GM18499 (cell line): Measurements from ENCODE around the gene TRIM66.
A peak's percentile ranks its signal among the peaks of the same experiment; 100 is the strongest.

Source experiments
- ATAC-seq: cut with Tn5 transposase; IDR thresholded peaks from one replicate; pipeline ENCODE4 v1.9.1; 2021; ENCODE audit warnings: moderate number of reproducible peaks; ENCODE audit not compliant: insufficient read depth, unreplicated experiment

TRIM66 gene

DNA sequence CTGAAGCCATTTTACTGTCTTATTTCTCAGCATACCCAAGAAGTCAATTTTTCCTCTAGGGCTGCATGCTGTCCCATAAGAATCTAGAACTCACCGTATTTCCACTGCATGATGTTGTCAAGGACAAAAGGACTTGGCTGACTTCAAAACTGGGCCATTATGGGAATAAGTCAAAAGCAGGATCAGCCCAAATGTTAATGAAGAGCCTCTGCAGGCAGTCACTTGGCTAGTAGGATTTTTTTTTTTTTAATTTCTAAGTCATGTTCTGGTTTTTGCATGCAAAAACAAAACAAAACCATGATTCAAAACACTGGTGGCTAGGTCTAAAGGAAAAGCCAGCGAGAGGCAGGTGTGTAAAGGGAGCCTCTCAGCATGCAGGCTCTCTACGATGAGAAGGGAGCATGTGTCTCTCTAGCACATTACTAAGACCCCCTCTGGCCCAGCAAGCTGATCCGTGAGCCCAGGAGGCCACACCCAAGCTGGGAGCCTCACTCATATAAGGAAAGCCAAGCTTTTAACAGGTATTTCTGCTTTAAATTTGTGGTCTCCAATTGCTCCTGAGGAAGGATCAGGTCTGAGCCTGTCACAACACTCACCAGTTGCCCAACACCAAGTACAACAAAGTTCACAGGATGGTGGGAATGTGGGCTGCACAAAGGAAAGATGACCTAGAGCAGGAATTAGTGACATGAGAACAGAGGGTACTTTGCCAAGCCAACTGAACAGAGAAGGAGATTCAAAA, 67.0 kb downstream of the TRIM66 start:
- ATAC-seq: no peak

DNA sequence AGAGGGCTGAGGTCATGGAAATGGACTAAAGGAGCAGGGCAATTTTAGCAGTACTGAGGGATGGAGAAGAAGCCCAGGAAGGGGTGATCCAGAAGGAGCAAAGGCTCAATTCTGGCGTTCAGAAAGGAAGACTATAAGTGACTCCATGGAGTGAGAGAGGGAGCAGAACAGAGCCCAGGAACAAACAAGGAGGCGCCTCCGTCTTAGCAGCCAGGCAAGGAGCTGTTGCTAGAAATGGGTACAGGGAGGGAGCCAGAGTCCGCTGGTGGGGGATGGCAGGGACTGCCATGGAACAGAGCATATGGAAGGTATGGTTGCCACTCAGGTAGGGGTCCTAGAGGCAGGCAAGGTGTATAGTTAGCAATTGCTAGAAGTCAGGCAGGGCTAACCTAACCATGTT, 68.0 kb downstream of the TRIM66 start:
- no peak for ATAC-seq

DNA sequence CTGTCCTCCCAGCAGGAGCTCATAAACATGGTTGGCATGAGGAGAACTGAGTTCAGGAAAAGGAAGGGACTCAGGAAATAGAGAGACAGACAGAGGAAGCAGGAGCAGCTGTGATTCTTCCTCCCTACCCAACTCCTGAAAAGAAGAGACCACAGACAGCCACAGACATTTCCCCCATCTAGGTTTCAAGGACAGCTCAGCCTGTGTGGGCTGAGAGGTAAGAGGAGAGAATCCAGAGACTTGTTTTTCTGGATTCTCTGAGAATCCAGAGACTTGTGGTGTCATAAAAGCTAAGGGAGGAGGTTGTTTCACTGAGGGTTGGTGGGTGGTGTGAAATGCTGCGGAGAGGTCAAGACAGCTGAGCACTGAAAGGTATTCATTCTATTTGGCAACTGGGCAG, 69.4 kb downstream of the TRIM66 start:
- no peak for ATAC-seq

DNA sequence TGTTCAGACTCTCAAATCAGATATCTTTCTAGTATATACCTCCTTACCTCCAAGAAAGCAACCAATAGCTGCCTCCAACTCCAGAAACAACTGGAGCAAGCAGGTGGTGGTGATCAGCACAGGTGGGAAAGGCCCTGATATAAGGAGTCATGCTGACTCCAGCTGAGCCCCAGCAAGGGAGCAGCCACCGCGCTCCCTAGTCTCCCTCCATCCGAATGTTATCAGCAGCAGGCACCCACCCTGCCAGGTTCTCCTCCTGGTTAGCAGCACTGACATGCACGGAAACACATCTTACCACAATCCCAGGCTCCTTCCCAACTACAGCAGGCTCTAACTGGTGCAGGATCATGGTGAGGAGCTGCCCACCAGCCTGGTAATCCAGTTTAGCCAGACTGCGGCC, 69.9 kb downstream of the TRIM66 start:
- no peak for ATAC-seq

DNA sequence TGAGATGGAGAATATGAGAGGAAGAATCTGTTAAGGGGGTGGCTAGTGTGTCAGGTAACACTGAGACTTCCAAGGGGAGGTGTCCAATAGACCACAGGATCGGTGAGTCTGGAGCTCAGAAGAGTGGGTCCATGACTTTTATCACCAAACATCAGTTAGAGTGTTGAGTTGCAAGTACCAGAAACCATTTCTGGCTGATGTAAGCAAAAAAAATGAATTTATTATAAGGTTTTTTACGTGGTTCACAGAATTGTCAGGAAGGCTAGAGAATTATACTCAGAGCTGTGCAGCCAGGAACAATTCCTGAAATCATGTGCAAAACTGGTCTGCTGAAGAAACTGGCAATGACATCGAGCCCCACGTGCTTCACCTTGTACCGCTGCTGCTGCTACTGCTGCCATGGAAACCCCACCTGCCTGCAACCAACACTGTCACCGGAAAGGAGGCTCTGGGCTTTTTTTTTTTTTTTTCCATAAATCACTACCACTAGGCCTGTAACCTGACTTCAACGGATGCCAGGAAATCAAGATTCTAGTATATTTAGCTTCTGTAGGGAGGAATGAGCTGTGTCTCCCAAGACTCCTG, 71.8 kb downstream of the TRIM66 start:
- no peak for ATAC-seq

DNA sequence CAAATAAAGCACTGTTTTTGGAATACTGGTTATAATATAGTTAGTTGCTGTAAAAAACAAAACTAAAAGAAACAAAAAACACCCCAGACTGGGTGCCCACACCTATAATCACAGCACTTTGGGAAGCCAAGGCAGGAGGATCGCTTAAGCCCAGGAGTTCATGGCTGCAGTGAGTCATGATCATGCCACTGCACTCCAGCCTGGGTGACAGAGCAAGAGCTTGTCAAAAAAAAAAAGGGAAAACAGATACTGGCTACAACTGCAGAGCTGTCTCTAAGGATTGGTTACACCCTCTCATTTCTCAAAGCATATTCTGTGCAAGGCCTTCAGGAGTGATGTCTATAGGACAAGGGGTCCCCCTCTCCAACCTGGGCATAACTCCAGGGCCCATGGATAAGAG, 73.8 kb downstream of the TRIM66 start:
- ATAC-seq: no peak

DNA sequence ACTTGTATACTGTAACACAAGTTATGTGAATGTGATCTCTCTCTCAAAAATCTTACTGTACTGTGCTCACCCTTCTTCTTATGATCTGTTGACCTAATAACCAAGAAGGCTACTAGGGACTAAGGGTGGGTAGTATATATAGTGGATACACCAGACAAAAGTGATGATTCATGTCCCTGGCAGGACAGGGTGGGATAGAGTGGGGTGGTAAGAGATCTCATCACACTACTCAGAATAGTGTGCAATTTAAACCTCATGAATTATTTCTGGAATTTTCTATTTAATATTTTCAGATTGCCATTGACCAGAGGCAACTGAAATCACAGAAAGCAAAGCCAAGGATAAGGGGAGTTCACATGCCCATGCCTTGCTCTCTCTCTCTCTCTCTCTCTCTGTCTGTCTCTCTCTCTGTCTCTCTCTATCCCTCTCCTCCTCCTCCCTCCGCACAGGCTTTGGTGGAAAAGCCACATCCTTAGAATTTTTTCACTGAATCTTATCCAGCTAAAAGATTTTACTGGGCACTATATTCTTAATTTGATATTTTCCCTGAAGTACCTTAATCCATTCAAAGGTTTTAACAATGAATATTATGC, 76.4 kb downstream of the TRIM66 start:
- ATAC-seq: no peak

DNA sequence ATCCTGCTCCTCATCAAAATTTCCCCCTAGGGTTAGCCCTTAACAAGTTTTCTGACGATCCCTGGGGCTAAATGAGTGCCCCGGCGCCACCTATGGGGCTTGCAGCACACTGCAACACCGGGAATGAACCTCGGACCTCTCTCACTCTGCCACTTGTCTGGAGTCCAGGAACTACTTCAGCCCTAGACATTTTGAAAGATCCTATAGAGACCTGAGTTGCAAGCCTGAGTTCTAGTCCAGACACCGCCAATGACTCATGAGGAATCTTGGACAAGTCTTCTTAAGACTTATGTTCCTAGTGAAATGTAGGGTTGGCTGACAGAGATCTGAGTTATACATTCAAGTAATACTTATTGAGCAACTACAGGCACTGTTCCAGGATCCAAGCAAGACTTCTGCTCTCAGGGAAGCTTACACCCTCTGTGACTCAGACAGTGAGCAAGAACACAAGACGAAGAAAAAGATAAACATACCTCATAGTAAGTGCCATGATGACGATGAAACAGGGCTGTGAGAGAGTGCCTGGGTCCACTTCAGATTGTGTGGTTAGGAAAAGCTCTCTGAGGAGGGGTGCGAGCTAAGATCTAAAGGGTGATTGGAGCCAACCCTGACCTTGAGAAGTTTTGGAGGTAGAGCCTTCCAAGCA, 78.3 kb downstream of the TRIM66 start:
- no peak for ATAC-seq

DNA sequence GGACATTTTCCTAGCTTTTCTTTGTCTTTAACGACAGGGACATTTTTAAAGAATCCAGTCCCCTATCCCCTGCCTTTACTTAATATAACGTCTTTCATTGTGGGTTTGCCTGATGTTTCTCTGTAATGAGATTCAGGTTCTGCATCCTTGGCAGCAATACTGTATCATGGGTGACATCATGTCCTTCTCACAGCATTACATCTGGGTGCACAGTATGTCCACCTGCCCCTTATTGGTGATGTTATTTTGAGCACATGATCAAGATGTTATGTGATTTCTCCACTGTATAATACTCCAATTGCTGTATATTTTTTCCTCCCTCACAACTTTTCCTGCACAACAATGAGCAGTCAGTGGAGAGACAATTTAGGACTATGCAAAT, 78.8 kb downstream of the TRIM66 start:
- ATAC-seq: no peak

DNA sequence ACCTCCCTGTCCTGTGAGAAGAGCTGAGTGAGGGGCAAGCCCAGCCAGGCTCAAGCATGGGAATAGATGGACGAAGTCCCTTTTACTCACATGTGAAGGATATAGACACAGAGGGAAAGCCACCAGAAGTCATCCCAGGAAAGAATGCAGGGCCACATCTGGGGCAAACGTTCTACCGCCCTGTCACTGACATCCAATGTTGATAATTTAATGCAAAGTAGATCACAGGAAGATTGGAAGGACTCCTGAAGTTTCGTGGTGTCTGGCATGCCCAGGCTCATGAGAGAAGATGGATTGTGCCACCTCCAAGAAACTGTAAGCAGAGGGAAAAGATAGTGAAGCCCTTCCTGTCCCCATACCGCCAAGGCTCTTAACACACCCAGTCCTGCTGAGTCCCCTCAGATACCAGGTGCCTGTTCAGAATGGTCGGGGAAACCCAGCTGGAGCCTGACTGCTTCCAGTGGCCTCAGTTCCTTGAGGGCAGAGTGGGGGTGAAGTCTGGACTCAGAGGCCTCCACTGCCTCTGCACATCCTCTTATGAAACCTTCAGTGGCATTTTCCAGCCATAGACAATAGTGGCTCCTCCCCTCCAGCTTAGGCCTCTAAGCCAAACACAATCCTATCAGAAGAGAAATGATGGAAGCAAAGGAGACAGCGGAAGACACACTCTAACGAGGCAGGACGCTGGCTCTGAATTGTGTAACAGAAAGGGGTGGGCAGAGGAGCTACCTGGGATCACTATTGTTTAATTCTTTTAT, 80.9 kb downstream of the TRIM66 start:
- no peak for ATAC-seq

DNA sequence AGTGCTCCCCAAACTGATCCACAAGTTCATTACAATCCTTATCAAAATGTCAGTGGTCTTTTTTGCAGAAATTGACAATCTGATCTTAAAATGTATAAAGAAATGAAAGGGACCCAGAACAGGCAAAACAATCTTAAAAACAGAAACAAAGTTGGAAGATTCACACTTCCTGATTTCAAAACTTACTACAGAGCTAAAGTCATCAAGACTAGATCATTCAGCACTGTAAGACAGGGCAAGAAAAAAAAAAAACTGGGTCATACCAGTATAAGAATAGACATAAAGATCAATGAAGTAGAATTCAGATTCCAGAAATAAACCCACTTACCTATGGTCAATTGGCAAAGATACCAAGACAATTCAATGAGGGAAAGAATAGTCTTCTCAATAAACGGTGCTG, 84.0 kb downstream of the TRIM66 start:
- ATAC-seq: no peak

DNA sequence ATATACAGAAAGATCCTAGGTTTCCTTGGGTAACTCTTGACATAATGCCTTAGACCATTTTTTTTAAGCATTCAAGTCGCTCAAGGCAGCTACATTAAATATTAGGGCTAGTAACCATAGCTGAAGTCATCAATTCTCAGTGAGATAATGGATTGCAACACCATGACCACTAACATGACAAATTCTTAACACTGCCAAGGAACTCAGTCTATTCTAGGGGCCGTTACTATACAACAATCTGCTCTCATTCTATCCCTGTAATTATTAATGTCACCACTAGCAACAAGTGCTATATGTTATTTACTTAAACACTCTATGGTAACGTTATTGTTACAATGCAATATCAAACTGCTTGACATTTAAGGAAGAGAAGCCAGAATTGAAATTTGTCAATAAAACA, 85.3 kb downstream of the TRIM66 start:
- no peak for ATAC-seq

DNA sequence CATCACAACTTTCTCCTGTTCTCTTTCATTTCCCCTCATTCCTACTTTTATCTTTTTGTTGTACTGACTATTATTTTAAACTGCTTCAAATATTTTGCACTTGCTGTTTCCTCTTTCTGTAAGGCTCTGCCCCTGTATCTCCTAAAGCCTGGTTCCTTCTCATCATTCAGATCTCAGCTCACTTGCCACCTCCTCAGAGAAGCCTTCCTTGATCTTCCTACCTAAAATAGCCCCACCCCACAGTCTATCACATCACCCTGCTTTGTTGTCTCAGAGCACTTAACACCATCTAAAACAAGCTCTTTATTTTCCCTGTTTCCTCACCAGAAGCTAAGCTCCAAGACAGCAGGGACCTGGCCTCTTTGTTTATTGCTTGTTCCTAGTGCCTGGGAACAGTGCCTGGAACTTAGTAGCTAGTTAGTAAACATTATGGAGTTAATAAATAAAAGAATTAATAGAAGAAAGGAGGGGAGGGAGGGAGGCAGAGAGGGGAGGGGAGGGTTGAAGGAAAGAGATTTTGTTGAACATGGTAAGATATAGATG, 85.9 kb downstream of the TRIM66 start:
- no peak for ATAC-seq

DNA sequence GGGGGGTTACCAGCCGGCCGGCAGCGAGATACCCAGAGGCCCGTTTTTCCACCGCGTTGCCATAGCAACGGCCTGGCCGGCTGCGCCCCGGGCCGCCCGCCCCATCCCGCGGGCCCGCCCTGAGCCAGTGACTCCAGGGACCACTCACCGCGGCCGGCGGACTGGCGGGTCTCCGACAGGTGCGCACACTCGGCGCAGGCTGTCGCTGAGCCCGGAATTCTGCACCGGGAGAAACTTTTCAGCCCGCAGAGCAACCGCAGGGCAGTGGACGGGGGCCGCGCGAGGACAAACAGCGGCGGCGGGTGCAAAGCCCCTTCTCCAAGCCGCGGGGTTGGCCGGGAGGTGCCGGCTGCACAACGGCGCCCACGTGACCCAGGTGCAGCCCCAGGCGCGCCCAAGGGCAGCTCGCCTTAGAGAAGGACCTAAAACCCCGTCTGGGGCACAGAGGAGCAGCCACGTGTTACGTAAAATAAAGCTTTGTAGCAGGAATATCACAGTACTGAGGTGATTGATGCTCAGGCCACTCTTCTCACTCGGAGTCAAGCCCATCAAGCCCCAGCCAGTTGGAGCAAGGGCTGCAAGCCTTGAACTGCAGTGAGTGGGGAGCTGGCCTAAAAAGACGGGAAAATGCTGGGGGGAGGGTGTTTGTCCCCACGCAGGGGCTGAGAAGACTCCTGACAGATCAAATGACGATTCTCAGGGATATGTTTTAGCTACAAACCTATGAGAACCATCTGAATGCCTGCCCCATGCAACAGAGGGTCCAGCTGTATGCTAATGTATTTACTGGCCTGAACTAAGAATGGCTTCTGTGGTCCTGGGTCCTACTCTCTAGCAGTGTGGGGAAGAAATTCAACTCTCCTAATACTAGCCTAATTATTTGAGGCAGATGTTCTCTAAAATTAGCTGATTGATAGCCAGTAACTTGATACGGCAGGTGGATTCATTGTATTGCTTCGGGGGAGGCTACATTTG, 88.2 kb downstream of the TRIM66 start, which contains the start of gene STK33:
Gene STK33 (minus strand): TSS at position 294 of the 975 bp plus-strand sequence. CDS start 119,323 bp downstream, outside the sequence.
- peak; percentile 70 for ATAC-seq

DNA sequence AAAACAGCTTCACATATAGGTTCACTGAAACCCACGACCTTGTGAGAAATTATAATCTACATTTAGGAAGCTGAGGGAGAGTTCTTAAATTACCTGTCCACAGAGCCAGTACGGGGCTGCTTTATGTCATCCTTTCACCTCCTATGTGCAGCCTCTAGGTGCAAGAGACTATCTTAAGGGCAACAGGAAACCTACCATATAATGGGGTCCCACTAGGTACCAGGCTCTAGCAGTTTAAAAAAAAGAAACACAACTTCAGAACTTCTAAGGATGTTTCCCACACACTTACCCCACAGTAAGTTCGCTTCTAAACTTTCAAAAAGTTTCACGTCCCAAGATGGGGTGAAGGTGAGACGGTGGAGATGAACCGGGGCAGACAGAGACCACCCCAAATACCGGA, 89.0 kb downstream of the TRIM66 start:
- no peak for ATAC-seq

DNA sequence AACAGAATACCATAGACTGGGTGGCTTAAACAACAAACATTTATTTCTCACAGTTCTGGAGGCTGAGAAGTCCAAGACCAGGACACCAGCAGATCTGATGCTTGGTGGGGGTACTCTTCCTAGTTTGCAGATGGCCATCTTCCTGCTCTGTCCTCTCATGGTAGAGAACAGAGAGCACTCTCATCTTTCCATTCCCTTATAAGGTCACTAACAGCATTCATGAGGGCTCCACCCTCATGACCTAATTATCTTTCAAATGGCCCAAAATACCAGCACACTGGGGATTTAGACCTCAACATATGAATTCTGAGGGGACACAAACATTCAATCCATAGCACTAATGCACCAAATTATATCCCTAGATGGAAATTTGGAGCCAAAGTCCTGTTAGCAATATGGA, 94.5 kb downstream of the TRIM66 start:
- no peak for ATAC-seq

DNA sequence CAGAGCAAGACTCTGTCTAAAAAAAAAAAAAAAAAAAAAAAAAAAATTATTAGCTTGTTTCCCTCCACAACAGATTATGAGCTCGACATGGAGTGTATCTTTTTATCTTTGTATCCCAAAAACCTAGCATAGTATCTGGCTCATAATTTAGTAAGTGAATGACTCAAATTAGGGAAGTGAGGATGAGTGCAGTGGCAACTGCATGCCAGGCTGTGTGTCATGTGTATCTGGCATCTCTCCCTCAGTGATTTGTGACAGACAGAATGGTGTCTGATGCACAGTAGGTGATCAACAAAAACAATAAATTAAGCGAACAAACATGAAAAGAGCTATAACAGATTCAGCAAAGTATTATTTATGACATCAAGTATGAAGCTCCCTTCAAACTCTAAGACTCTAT, 95.7 kb downstream of the TRIM66 start:
- ATAC-seq: no peak

DNA sequence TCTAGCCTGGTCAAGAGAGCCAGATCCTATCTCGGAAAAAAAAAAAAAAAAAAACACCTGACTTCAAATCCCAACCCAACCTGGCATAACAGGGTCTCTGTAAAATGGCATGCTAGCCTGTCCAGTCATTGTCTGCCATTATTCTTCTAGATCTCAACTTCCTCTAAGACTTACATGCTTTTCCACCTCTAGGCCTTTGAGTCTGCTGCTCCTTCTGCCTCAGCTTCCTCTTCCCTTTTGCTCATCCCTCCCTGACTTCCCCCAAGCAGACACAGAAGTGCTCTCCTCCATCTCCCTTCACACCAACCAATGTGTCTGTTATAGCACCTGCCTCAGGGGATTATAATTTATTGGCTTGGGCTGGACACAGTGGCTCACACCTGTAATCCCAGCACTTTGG, 96.3 kb downstream of the TRIM66 start:
- no peak for ATAC-seq

DNA sequence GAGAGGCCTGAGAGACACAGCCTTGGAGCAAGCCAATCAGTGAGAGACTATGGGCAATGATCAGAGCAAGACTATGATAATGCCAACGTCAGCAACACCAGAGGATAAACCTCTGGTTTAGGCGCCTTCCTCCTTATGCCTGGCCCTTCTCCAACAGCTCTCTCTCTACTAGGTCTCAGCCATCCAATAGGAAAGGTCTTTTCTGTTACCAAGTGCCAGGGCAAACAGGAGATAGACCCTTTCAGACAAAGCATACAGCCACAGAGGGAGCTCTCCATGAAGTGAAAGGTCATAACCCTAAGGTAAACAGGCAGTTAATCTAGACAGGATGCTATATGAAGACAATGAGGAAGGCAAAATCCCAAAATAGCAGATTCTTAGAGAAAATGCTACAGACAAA, 98.0 kb downstream of the TRIM66 start:
- ATAC-seq: no peak
